Left renal cortex interstitium (tissue), 4 donors: ENCODE results near the gene RPL36AL. TPM values are rescaled to one million over a fixed set of nuclear protein-coding genes. Genes with fewer than 3 reads are reported as not detected.
"Not testable (repeated sequence)": the region's sequence is repeated elsewhere in the genome, so short reads cannot be mapped to it uniquely, and the experiment has no call there.

Source experiments
- DNase-seq, 4 donors: peaks; one replicate each; pipeline ENCODE4 v3.0.0-alpha.2; 2013; ENCODE audit warnings: low read depth in 4 of 4, low spot score in 2 of 4, missing footprints in 1 of 4
- polyA plus RNA-seq, 4 donors: library from polyadenylated mRNA; unstranded; fragments of 120-200 nt; gene quantifications; one replicate each; pipeline ENCODE4 v1.2.1, GENCODE V29; 2013; ENCODE audit not compliant: insufficient read length in 4 of 4

The RPL36AL gene
- polyA plus RNA-seq, 4 donors, result 142 to 223 (median 205) TPM

DNA sequence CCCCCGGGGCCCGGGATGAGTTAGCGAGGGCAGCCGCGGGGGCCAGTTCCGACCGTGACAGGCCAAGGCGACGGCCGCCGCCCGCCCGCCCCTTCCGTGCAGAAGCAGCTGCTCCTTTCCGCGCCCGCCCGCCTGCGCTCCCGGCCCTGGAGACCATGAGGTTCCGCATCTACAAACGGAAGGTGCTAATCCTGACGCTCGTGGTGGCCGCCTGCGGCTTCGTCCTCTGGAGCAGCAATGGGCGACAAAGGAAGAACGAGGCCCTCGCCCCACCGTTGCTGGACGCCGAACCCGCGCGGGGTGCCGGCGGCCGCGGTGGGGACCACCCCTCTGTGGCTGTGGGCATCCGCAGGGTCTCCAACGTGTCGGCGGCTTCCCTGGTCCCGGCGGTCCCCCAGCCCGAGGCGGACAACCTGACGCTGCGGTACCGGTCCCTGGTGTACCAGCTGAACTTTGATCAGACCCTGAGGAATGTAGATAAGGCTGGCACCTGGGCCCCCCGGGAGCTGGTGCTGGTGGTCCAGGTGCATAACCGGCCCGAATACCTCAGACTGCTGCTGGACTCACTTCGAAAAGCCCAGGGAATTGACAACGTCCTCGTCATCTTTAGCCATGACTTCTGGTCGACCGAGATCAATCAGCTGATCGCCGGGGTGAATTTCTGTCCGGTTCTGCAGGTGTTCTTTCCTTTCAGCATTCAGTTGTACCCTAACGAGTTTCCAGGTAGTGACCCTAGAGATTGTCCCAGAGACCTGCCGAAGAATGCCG lies 872 bp upstream of the RPL36AL start:
- no peak for DNase-seq

- no peak for DNase-seq
Observed at GRCh38 chr14:49619730-49620129, 696 bp downstream of the RPL36AL start.

GRCh38 chr14:49619273-49619672 lies 1.2 kb downstream of the RPL36AL start:
- DNase-seq, result not testable (repeated sequence)

- DNase-seq, result no peak
Observed at GRCh38 chr14:49617852-49618519, 2.4 kb downstream of the RPL36AL start.

DNA sequence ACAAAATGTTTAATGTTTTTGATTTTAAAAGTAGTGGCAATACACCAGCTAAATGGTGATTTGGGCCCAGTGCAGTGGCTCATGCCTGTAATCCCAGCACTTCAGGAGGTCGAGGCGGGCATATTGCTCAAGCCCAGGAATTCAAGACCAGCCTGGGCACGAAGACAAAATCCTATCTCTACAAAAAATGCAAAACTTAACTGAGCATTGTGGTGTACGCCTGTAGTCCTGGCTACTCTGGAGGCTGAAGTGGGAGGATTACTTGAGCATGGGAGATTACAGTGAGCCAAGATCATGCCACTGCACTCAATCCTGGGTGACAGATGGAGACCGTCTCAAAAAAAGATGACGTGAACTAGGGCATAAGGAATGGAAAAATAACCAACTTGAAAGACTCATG lies 4.7 kb downstream of the RPL36AL start:
- no peak for DNase-seq

GRCh38 chr14:49614196-49614595 lies 6.2 kb downstream of the RPL36AL start:
- DNase-seq, result no peak

DNA sequence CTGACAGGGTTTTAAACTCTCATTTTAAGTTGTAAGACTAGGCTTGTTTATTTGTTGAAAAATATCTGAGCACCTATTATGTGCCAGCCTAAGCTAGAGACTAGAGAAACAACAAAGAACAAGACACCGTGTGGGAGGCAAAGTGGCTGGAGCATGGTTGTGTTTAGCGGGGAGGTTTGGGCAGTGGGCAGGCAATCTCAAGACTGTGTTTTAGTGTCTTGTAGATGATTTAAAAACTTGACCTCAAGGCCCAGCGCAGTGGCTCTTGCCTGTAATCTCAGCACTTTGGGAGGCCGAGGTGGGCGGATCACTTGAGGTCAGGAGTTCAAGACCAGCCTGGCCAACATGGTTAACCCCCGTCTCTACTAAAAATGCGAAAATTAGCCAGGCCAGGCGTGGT lies 7.8 kb downstream of the RPL36AL start:
- DNase-seq, result no peak

DNA sequence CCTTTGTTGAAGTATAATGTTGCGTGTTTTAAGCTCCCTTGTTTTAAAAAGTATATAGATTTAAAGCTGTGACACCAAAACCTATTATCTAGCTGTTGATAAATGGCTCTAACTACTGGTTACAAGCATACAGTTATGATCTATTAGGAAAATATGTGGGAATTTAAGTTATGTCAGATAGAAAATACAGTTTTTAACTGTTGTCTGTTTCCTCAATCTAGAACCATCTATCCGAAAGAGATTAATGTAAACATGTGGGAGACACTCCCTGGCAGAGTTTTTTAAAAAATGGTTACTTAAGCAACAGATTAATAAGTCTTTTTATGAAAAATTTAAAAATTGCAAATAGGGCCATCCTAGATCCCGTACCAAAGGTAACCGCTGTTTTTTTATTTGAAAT lies 8.2 kb downstream of the RPL36AL start:
- DNase-seq, result no peak

DNA sequence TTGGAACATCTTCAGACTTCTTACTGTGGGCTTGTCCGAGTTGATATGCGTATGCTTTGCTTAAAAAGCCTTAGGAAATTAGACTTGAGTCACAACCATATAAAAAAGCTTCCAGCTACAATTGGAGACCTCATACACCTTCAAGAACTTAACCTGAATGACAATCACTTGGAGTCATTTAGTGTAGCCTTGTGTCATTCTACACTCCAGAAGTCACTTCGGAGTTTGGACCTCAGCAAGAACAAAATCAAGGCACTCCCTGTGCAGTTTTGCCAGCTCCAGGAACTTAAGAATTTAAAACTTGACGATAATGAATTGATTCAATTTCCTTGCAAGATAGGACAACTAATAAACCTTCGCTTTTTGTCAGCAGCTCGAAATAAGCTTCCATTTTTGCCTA lies 12.8 kb downstream of the RPL36AL start:
- no peak for DNase-seq

DNA sequence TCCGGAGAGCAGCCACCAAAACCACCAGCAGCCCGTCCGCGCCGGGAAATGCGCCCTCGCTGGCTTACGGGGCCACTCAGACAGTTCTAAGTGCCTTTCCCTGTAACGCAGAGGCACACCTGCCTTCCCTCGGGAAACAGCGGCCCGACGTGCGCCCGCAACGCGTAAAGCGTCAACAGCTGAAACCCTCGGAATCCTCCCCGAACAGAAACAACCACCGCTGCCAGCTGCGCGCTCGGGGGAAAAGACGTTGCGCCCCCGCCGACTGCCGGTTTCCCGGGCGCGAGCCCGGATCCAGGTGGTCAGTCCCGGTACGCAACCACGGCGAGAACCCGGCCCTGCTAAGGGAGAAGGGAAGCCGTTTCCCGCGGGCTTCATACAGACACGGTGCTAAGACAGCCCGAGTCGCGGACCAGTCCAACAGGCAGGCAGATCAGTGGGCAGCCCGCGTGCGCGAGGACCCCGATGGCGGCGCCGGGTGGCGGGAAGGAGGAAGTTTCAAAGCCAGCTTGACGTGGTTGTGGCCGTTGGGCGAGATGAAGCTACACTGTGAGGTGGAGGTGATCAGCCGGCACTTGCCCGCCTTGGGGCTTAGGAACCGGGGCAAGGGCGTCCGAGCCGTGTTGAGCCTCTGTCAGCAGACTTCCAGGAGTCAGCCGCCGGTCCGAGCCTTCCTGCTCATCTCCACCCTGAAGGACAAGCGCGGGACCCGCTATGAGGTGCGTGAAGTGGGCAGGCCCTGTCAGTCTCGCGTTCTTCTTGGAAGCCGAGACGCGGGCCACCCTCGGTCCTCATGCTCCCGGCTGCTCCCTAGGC lies 21.7 kb downstream of the RPL36AL start, which contains the start of gene LRR1:
TSS of gene LRR1 (plus strand) at position 456 of the 816 bp plus-strand sequence. CDS start at position 537, 81 bp downstream.
- DNase-seq, result peak; percentile 79 to 91 (median 80)

GRCh38 chr14:49598189-49598484 lies 22.3 kb downstream of the RPL36AL start:
- no peak for DNase-seq

- no peak for DNase-seq
Observed at GRCh38 chr14:49594347-49595091, 25.9 kb downstream of the RPL36AL start.

DNA sequence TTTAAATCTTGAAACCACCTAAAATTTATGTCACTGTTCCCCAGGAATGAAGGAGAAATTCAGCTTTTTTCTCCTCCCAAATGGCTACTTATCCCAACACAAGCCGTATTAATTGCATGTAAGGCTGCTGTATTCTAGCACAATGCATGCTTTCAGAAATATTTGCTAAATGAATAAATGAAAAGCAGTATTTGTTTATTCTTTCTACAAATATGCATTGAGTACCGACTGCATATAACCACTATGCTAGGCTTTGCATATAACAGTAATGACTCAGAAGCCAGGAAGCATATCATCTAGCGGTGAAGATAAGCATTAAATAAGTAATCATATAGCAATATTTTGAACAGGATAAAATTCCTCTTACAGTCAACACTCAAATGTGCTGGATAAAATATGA lies 27.4 kb downstream of the RPL36AL start:
- no peak for DNase-seq

GRCh38 chr14:49589387-49589786 lies 31.0 kb downstream of the RPL36AL start:
- DNase-seq, result no peak

- peak; percentile 42 to 72 (median 59) for DNase-seq
Observed at GRCh38 chr14:49586673-49587460, 33.6 kb downstream of the RPL36AL start.

DNA sequence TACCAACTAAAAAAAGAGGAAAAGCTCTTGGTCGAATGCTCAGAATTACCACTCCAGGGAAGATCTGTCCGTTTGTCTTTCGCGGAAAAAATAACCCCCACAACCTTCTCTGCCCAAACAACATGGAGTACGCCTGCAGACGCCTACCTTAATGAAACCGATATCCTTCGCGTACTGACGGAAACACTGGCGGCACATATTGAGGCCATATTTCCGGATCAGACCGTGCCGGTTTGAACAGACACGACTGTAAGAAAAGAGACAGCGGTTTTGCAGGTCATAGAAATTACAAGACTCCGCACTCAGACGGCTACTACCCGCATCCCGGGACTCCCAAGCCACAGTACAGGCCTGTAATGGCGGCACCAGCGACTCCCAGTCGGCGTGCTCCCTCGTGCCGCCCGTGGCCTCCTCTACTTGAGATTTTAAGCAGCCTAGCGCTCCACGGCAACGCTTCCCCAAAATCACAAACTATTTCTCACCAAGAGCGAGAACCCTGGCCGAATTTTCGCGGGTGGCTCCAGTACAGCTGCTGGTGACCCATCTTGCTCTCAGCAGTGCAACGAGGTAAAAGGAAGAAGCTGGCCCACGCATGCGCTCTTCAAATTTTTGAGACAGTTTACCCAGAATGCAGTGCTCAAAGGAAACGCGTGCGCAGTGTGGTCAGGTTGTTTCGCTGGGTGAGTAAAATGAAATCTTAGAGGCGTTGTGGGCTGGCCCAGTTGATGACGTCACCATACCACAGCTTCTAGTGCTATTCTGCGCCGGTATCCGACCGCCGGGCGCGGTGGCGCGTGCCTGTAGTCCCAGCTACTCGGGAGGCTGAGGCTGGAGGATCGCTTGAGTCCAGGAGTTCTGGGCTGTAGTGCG lies 34.4 kb downstream of the RPL36AL start, which contains the start of gene RPS29:
TSS of gene RPS29 (minus strand) at position 578 of the 870 bp plus-strand sequence. CDS start at position 544, 34 bp downstream.
- peak; percentile 99 to 100 (median 99) for DNase-seq

DNA sequence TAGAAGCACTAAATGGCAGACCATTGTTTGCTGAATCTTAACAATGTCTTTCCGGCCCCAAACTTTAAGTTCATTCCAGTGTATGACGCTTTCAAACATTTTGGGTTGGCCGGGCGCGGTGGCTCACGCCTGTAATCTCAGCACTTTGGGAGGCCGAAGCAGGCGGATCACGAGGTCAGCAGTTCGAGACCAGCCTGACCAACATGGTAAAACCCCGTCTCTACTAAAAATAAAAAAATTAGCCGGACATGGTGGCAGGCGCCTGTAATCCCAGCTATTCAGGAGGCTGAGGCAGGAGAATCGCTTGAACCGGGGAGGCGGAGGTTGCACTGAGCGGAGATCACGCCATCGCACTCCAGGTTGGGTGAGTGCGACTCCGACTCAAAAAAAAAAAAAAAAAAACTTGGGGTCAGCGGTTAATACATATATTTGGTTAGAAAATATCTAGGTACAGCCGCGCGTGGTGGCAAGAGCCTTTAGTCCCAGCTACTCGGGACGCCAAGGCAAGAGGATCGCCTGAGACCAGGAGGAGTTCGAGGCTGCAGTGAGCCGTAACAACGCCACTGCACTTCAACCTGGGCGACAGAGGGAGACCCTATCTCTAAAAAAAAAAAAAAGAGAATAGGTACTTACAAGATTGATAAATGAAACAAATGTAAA lies 35.3 kb downstream of the RPL36AL start:
- DNase-seq, result not testable (repeated sequence)

- no peak for DNase-seq
Observed at GRCh38 chr14:49584058-49584457, 36.4 kb downstream of the RPL36AL start.
